ENCODE results near the gene CCNB1IP1. TPM values are rescaled to one million over a fixed set of nuclear protein-coding genes. Genes with fewer than 3 reads are reported as not detected.

Gene CCNB1IP1
- total and polyA plus RNA-seq, 4 donors: 34.6 to 75.4 (median 58.2) TPM

DNA sequence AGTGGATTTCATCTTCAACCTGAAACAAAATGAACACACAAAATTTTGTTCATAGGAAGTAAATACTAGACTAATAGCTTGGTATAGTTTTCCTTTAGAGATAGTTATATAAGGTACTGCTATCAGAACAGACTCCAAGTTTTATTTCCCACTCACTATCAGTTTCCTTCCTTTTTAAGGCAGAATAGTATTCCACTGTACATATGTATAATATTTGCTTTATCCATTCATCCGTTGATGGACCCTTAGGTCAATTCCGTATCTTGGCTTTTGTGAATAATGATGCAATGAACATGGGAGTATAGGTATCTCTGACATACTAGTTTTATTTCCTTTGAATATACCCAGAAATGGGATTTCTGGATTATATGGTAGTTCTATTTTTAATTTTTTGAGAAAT is 3.7 kb downstream of the CCNB1IP1 start:
- no peak for ATAC-seq (ENCODE audit: low FRiP score)
- WGBS, 2 donors: 38 to 56% methylated on average over 2 of the region's 2 CpGs

DNA sequence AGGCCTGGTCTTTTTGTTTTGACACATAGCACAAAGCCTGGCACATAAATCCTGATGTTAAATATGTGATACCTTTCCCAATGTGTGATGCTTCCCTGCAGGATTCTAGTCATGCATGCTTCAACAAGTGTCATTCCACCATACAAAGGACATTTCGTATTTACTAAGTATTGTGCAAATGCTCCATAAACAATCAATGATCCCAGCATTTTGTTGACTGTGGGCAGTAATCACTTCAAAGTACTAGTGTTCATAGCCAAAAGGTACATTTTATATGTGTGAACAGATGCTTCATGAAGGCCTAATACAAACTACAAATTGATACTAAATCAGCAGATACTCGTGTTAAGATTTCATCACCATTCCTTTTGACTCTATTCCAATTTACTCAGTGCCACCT is 4.4 kb downstream of the CCNB1IP1 start:
- DNase-seq: no peak
- no peak for ATAC-seq (ENCODE audit: low FRiP score)
- no peaks in the 10 kb centered on the region for H3K36me3 ChIP-seq (ENCODE audit: control insufficient read depth in 1 of 2, insufficient read depth in 2 of 2, low read length in 1 of 2)
- H3K9me3 ChIP-seq (ENCODE audit: control insufficient read depth, low read length): no peaks in the 10 kb centered on the region
- no peak overlapping the region for H3K4me3 ChIP-seq (ENCODE audit: low read length in 2 of 2)
- no peaks in the 10 kb centered on the region for H3K4me1 ChIP-seq (ENCODE audit: control insufficient read depth in 1 of 2, insufficient read depth in 2 of 2, low read length in 2 of 2)
- no peaks in the 10 kb centered on the region for H3K27me3 ChIP-seq (ENCODE audit: control insufficient read depth in 1 of 2, insufficient read depth in 2 of 2, low read length in 1 of 2)
- H3K27ac ChIP-seq (ENCODE audit: low read depth in 1 of 2, low read length in 2 of 2): no peak overlapping the region
- WGBS, 2 donors: 51 to 55% methylated on average over 2 of the region's 2 CpGs
- intact Hi-C loops (cut with DNase I): loop anchor here (5.0 kb wide), 2 partner anchors 284 to 359 kb away; partner anchors contain the start of gene ANG (in 1 of the 2)

More for the DNA sequence above, 3.7 kb downstream of the CCNB1IP1 start:
- no peaks in the 10 kb centered on the region for H3K9me3 ChIP-seq (ENCODE audit: control insufficient read depth, low read length)
- no peak overlapping the region for H3K4me3 ChIP-seq (ENCODE audit: low read length in 2 of 2)
- no peak overlapping the region for H3K27ac ChIP-seq (ENCODE audit: low read depth in 1 of 2, low read length in 2 of 2)
- H3K36me3 ChIP-seq (ENCODE audit: control insufficient read depth in 1 of 2, insufficient read depth in 2 of 2, low read length in 1 of 2): no peaks in the 10 kb centered on the region
- H3K27me3 ChIP-seq (ENCODE audit: control insufficient read depth in 1 of 2, insufficient read depth in 2 of 2, low read length in 1 of 2): no peaks in the 10 kb centered on the region
- intact Hi-C loops (cut with DNase I): loop anchor here (5.0 kb wide), 2 partner anchors 283 to 358 kb away; partner anchors contain the start of gene ANG (in 1 of the 2)
- no peaks in the 10 kb centered on the region for H3K4me1 ChIP-seq (ENCODE audit: control insufficient read depth in 1 of 2, insufficient read depth in 2 of 2, low read length in 2 of 2)
- DNase-seq: no peak

DNA sequence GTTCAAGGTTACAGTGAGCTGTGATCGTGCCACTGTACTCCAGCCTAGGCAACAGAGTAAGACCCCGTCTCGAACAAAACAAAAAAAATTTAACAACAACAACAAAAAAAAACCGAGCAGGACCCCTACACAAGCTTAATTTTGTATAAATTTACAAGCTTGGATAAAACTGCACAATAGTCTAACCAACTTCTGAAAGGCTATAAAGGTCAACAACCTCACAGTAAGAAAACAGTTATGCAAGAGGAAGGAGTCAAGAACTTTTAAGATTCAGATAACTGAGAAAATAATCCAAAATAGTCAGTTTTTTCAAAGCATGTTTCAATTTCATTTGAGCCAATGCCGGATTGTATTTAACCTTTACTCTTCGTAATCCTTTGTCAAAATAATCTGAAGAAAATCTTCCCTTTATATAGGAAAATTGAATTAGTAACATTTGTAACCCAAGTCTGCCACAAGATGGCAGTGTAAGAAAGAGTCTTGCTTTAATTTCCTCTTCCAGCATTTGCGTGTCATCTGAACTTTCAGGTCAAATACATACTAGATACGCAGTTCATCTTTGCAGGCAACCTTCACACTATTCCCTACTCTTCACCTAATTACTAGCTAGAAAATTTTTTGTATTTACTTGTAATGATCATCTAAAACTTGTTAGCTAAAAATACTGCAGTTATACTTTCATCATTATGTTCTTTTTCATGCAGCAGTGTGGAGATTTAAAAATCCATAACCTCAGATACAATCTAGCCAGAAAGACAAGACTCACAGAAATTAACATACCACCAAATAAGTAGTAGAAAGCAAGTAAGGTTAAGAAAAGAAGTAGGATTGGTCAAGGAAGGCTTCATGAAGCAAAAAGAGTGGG is 5.8 kb downstream of the CCNB1IP1 start:
- H3K27ac ChIP-seq (ENCODE audit: low read depth in 1 of 2, low read length in 2 of 2): peak overlapping the region in 1 of 2 donors; percentile 36
- no peak overlapping the region for H3K4me3 ChIP-seq (ENCODE audit: low read length in 2 of 2)
- no peaks in the 10 kb centered on the region for H3K27me3 ChIP-seq (ENCODE audit: control insufficient read depth in 1 of 2, insufficient read depth in 2 of 2, low read length in 1 of 2)
- H3K9me3 ChIP-seq (ENCODE audit: control insufficient read depth, low read length): no peaks in the 10 kb centered on the region
- no peaks in the 10 kb centered on the region for H3K36me3 ChIP-seq (ENCODE audit: control insufficient read depth in 1 of 2, insufficient read depth in 2 of 2, low read length in 1 of 2)
- WGBS, 2 donors: 39 to 41% methylated on average over 8 of the region's 8 CpGs
- no peak for DNase-seq
- intact Hi-C loops (cut with DNase I): loop anchor here (5.0 kb wide), 2 partner anchors 285 to 360 kb away; partner anchors contain the start of gene ANG (in 1 of the 2)
- no peaks in the 10 kb centered on the region for H3K4me1 ChIP-seq (ENCODE audit: control insufficient read depth in 1 of 2, insufficient read depth in 2 of 2, low read length in 2 of 2)
- ATAC-seq (ENCODE audit: low FRiP score): peak; percentile 74

DNA sequence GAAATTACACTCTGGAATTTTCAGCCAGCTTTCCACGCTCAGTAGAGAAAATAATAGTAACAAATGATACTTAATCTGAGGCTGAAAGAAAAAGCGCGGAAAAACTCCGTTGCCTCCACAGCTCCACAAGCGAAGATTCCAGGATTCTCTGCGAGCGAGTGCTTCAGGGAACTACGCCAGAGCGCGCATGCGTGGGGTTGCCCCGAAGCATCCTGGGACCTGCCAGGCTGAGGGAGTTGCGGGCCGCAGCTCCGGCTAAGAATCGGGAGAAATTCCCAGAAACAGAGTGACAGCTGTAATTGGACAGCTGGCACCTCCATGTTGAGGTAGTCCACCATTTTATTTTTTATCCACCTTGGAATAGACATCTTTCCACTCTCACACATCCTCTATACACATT is 15.4 kb downstream of the CCNB1IP1 start:
- no peaks in the 10 kb centered on the region for H3K27me3 ChIP-seq (ENCODE audit: control insufficient read depth in 1 of 2, insufficient read depth in 2 of 2, low read length in 1 of 2)
- H3K4me1 ChIP-seq (ENCODE audit: control insufficient read depth in 1 of 2, insufficient read depth in 2 of 2, low read length in 2 of 2): no peaks in the 10 kb centered on the region
- intact Hi-C loops (cut with DNase I): no loop called here
- 90 to 95% methylated on average over 16 of the region's 16 CpGs for WGBS, 2 donors
- H3K27ac ChIP-seq (ENCODE audit: low read depth in 1 of 2, low read length in 2 of 2): no peak overlapping the region
- no peak overlapping the region for H3K4me3 ChIP-seq (ENCODE audit: low read length in 2 of 2)
- H3K36me3 ChIP-seq (ENCODE audit: control insufficient read depth in 1 of 2, insufficient read depth in 2 of 2, low read length in 1 of 2): peaks cover 6 to 8% of the 10 kb centered on the region in 2 donors
- ATAC-seq (ENCODE audit: low FRiP score) (no peak), DNase-seq (no peak)
- no peaks in the 10 kb centered on the region for H3K9me3 ChIP-seq (ENCODE audit: control insufficient read depth, low read length)

DNA sequence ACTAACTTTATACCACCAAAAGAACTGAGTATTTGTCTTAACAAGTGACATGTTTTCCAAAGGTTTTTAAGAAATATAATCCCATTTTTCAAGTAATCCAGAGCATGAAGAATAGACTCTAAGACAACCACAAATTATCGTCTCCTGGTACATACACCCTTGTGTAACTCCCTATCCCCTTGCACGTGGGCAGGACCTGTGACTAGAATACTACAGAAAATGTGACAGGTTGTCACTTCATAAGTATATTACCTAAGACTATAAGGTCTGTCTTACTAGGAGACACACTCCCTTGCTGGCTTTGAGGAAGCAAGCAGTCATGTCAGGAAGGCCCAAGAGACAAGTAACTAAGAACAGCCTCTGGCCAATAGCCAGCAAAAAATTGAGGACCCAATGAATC is 19.1 kb downstream of the CCNB1IP1 start:
- Histone ChIP-seq H3K9me3 (ENCODE audit: control insufficient read depth, low read length) (no peaks in the 10 kb centered on the region), H3K4me3 (ENCODE audit: low read length in 2 of 2) (no peak overlapping the region), H3K27ac (ENCODE audit: low read depth in 1 of 2, low read length in 2 of 2) (no peak overlapping the region), H3K36me3 (ENCODE audit: control insufficient read depth in 1 of 2, insufficient read depth in 2 of 2, low read length in 1 of 2) (peaks cover 7 to 8% of the 10 kb centered on the region in 2 donors), H3K27me3 (ENCODE audit: control insufficient read depth in 1 of 2, insufficient read depth in 2 of 2, low read length in 1 of 2) (no peaks in the 10 kb centered on the region), H3K4me1 (ENCODE audit: control insufficient read depth in 1 of 2, insufficient read depth in 2 of 2, low read length in 2 of 2) (no peaks in the 10 kb centered on the region)
- intact Hi-C loops (cut with DNase I): no loop called here
- no peak for DNase-seq
- ATAC-seq (ENCODE audit: low FRiP score): no peak
- WGBS, 2 donors: 88 to 90% methylated on average over 2 of the region's 2 CpGs

DNA sequence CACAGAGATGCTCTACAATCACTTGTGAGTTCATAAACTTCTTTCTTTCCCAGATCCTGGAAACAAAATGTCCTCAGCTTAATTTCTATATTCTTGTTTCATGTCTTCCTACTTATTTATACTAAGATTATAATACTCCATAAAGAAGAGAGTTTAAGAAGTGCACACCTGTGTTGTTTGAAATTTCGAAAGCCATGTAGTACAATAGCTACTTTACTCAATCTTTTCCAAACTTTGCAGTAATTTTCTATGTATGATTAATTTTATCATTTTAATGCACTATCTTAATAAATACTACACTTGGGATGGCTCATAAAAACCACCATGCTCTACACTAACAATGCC is 27.0 kb downstream of the CCNB1IP1 start:
- DNase-seq (no peak), ATAC-seq (ENCODE audit: low FRiP score) (no peak)
- intact Hi-C loops (cut with DNase I): no loop called here
- H3K4me1 ChIP-seq (ENCODE audit: control insufficient read depth in 1 of 2, insufficient read depth in 2 of 2, low read length in 2 of 2): no peaks in the 10 kb centered on the region
- no peak overlapping the region for H3K27ac ChIP-seq (ENCODE audit: low read depth in 1 of 2, low read length in 2 of 2)
- no peak overlapping the region for H3K4me3 ChIP-seq (ENCODE audit: low read length in 2 of 2)
- H3K27me3 ChIP-seq (ENCODE audit: control insufficient read depth in 1 of 2, insufficient read depth in 2 of 2, low read length in 1 of 2): no peaks in the 10 kb centered on the region
- 93 to 96% methylated on average over 1 of the region's 1 CpG for WGBS, 2 donors
- H3K36me3 ChIP-seq (ENCODE audit: control insufficient read depth in 1 of 2, insufficient read depth in 2 of 2, low read length in 1 of 2): no peaks in the 10 kb centered on the region
- H3K9me3 ChIP-seq (ENCODE audit: control insufficient read depth, low read length): no peaks in the 10 kb centered on the region

DNA sequence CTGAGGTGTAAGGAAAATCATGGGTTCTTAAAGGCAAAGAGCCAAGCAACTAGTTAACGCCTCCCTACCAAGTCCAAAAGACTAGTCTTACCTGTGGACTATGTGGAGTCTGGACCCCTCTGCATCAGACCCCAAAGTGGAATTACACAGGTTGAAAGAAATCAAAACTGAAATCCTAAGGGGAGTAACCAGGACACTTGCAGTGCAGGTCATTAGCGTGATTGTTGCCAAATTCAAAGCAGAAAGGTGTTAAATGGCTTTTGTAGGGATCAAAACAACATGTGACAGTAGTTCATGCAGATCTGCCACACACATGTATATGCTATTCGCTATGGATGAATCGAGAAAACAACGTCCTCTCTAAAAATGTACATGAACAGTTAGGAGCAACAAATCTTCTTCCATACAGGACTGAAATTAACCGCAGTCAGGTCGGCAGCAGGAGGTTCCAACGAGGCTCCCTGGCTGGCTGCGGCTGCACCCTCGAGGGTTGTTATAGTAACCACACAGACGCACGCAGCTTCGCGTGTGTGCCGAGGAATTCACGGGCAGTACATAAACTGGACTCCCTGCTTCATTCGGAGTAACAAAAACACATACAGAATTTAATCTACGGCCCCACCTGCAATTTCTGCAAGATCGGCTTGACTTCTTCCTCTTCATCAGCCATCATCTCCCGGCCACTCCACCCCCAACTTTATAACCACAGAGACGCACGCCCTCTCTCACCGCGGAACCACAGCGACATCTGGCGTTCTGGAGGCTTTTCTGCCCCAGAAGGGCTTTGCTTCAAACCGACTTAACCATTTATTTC is 27.6 kb downstream of the CCNB1IP1 start, which contains the start of gene TTC5:
Gene TTC5, minus strand, starts transcription at position 687 of the 814 bp plus-strand sequence. Its CDS starts 14 bp downstream, at position 673.
- no peaks in the 10 kb centered on the region for H3K27me3 ChIP-seq (ENCODE audit: control insufficient read depth in 1 of 2, insufficient read depth in 2 of 2, low read length in 1 of 2)
- peak within 1 kb of the TSS in 1 of 2 donors; percentile 12 for H3K27ac ChIP-seq (ENCODE audit: low read depth in 1 of 2, low read length in 2 of 2)
- ATAC-seq (ENCODE audit: low FRiP score) (peak; percentile 94), DNase-seq (peak; percentile 88 to 95)
- WGBS, 2 donors: 0 to 1% methylated on average over 27 of the region's 27 CpGs
- H3K4me3 ChIP-seq (ENCODE audit: low read length in 2 of 2): peak within 1 kb of the TSS; percentile 89 to 93
- no peaks in the 10 kb centered on the region for H3K4me1 ChIP-seq (ENCODE audit: control insufficient read depth in 1 of 2, insufficient read depth in 2 of 2, low read length in 2 of 2)
- intact Hi-C loops (cut with DNase I): no loop called here
- peaks cover 0 to 1% of the 10 kb centered on the region in 2 donors for H3K36me3 ChIP-seq (ENCODE audit: control insufficient read depth in 1 of 2, insufficient read depth in 2 of 2, low read length in 1 of 2)
- H3K9me3 ChIP-seq (ENCODE audit: control insufficient read depth, low read length): no peaks in the 10 kb centered on the region

DNA sequence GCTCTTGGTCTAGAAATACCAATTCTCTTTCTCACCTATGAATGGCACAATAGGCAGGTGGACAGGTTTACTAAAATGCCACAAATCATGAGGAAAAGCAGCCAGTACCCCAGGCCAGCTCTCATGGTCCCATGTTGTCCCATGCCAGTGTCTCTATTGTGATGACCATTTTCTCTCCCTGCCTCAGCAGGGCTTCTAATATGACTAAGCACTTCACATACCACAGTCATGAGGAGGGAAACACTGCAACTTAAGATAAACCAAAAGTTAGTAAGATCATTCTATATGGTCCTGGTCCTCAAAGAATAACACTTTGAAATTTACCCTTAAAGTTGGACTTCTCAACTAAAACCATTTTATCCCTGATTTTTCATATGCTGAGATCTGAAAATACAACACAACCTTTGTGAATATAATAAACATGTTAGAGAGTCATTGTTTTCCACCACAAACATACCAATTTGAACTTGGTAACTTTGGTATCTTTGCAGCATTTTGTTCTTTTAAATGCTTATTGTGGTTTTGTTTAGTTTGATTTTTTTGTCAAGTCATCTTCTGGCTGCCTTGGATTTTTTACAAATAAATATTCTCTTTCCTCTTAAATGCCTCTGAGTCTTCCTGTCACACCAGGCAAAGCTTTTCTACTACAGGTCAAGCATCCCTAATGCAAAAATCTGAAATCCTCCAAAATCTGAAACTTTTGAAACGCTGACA is 30.9 kb downstream of the CCNB1IP1 start:
- intact Hi-C loops (cut with DNase I): no loop called here
- H3K4me1 ChIP-seq (ENCODE audit: control insufficient read depth in 1 of 2, insufficient read depth in 2 of 2, low read length in 2 of 2): no peaks in the 10 kb centered on the region
- DNase-seq (no peak), ATAC-seq (ENCODE audit: low FRiP score) (no peak)
- H3K27me3 ChIP-seq (ENCODE audit: control insufficient read depth in 1 of 2, insufficient read depth in 2 of 2, low read length in 1 of 2): no peaks in the 10 kb centered on the region
- no peak overlapping the region for H3K4me3 ChIP-seq (ENCODE audit: low read length in 2 of 2)
- H3K36me3 ChIP-seq (ENCODE audit: control insufficient read depth in 1 of 2, insufficient read depth in 2 of 2, low read length in 1 of 2): peaks cover 5 to 11% of the 10 kb centered on the region in 2 donors
- 93 to 96% methylated on average over 1 of the region's 1 CpG for WGBS, 2 donors
- H3K27ac ChIP-seq (ENCODE audit: low read depth in 1 of 2, low read length in 2 of 2): no peak overlapping the region
- H3K9me3 ChIP-seq (ENCODE audit: control insufficient read depth, low read length): no peaks in the 10 kb centered on the region

Data from aorta (tissue), 5 donors.